ENCODE data around the gene ANKRD17. TPM values are rescaled to one million over a fixed set of nuclear protein-coding genes. Genes with fewer than 3 reads are reported as not detected.

The ANKRD17 gene
- polyA plus RNA-seq, 1 donor from 2014 or later = 30.4 TPM

DNA sequence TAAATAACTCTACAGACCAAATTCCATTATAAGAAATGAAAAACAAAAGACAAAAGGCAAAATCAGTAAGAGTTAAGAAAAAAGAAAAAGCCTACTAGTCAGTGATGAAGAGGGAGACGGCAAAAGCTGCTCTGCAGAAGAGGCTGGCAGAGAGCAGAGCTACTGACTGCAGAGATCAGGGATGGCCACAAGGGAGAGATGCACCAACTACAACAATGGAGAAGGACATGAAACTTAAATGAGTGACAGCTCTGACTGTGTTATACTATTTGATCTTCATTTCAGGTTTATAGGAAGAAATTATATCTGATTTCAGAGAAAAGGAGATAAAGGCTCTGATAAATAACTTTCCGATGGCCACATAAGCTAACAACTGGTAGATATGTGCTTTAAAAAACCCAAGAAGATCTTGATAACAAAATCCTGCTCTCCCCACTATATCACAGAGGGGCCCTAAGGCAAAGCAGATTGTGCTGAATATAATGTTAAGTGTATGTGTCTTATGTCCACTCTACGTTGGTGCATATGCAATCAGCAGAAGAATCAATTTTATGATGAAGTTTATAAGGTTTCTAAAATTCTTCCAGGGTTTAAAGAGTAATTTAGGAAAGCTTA lies 130.7 kb downstream of the ANKRD17 start:
- Histone ChIP-seq H2AFZ (ENCODE audit: low read depth, low read length) (no peak overlapping the region), H3K9me2 (ENCODE audit: insufficient read depth, low read length) (no peaks in the 10 kb centered on the region), H3K27me3 (ENCODE audit: insufficient read depth, low read depth, low read length) (no peaks in the 10 kb centered on the region), H3F3A (ENCODE audit: insufficient read depth, low read length, poor library complexity, severe bottlenecking) (no peaks in the 10 kb centered on the region), H3K27ac (ENCODE audit: low read length) (no peak overlapping the region), H3K9ac (ENCODE audit: low read length) (no peak overlapping the region), H3K4me3 (ENCODE audit: low read length) (no peak overlapping the region), H3K4me2 (ENCODE audit: low read length) (no peak overlapping the region), H4K20me1 (ENCODE audit: insufficient read depth) (no peaks in the 10 kb centered on the region), H3K36me3 (ENCODE audit: insufficient read depth, low read length) (peaks cover 21% of the 10 kb centered on the region), H3K9me3 (ENCODE audit: low read length) (no peaks in the 10 kb centered on the region), H3K79me2 (replicated peaks; ENCODE audit: insufficient read depth, low read length) (no peaks in the 10 kb centered on the region)
- TF ChIP-seq, protein P1, sequence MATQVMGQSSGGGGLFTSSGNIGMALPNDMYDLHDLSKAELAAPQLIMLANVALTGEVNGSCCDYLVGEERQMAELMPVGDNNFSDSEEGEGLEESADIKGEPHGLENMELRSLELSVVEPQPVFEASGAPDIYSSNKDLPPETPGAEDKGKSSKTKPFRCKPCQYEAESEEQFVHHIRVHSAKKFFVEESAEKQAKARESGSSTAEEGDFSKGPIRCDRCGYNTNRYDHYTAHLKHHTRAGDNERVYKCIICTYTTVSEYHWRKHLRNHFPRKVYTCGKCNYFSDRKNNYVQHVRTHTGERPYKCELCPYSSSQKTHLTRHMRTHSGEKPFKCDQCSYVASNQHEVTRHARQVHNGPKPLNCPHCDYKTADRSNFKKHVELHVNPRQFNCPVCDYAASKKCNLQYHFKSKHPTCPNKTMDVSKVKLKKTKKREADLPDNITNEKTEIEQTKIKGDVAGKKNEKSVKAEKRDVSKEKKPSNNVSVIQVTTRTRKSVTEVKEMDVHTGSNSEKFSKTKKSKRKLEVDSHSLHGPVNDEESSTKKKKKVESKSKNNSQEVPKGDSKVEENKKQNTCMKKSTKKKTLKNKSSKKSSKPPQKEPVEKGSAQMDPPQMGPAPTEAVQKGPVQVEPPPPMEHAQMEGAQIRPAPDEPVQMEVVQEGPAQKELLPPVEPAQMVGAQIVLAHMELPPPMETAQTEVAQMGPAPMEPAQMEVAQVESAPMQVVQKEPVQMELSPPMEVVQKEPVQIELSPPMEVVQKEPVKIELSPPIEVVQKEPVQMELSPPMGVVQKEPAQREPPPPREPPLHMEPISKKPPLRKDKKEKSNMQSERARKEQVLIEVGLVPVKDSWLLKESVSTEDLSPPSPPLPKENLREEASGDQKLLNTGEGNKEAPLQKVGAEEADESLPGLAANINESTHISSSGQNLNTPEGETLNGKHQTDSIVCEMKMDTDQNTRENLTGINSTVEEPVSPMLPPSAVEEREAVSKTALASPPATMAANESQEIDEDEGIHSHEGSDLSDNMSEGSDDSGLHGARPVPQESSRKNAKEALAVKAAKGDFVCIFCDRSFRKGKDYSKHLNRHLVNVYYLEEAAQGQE (IDR thresholded peaks at IDR 0.05; ENCODE audit: borderline replicate concordance) = no peak
- TF ChIP-seq SMC3 (conservative IDR thresholded peaks at IDR 0.05; ENCODE audit: poor library complexity) (peak; percentile 56), RAD21 (conservative IDR thresholded peaks at IDR 0.05) (peak; percentile 49), POLR2AphosphoS5 (IDR thresholded peaks at IDR 0.05) (no peak)
- TF ChIP-seq, protein P2, sequence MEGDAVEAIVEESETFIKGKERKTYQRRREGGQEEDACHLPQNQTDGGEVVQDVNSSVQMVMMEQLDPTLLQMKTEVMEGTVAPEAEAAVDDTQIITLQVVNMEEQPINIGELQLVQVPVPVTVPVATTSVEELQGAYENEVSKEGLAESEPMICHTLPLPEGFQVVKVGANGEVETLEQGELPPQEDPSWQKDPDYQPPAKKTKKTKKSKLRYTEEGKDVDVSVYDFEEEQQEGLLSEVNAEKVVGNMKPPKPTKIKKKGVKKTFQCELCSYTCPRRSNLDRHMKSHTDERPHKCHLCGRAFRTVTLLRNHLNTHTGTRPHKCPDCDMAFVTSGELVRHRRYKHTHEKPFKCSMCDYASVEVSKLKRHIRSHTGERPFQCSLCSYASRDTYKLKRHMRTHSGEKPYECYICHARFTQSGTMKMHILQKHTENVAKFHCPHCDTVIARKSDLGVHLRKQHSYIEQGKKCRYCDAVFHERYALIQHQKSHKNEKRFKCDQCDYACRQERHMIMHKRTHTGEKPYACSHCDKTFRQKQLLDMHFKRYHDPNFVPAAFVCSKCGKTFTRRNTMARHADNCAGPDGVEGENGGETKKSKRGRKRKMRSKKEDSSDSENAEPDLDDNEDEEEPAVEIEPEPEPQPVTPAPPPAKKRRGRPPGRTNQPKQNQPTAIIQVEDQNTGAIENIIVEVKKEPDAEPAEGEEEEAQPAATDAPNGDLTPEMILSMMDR (IDR thresholded peaks at IDR 0.05; ENCODE audit: poor library complexity, severe bottlenecking) = peak; percentile 56

DNA sequence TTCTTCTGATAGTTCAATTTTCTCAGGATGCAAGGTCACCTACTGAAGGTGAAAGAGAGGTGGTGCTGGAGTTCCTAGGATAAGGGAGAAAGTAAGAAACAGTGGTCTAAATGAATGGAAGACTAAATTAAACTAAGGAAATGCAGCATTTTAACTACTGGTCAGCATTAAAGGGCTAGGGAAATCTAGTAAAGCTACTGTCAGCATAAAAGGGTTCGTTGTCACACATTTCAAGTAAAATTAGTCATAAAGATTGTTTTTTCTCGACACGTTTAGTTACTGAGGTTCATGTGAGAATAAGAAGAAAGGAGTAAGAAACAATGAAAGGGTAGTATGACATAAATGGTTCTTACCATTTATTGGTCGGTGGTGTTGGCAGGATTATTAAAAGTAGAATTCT lies 149.1 kb downstream of the ANKRD17 start:
- no peaks in the 10 kb centered on the region for H3K9me2 ChIP-seq (ENCODE audit: insufficient read depth, low read length)
- no peaks in the 10 kb centered on the region for H4K20me1 ChIP-seq (ENCODE audit: insufficient read depth)
- no peak overlapping the region for H2AFZ ChIP-seq (ENCODE audit: low read depth, low read length)
- no peak overlapping the region for H3K27ac ChIP-seq (ENCODE audit: low read length)
- H3K4me3 ChIP-seq (ENCODE audit: low read length) = no peak overlapping the region
- no peaks in the 10 kb centered on the region for H3F3A ChIP-seq (ENCODE audit: insufficient read depth, low read length, poor library complexity, severe bottlenecking)
- no peak overlapping the region for H3K4me2 ChIP-seq (ENCODE audit: low read length)
- no peaks in the 10 kb centered on the region for H3K36me3 ChIP-seq (ENCODE audit: insufficient read depth, low read length)
- H3K9ac ChIP-seq (ENCODE audit: low read length) = no peak overlapping the region
- TF ChIP-seq SMC3 (conservative IDR thresholded peaks at IDR 0.05; ENCODE audit: poor library complexity) (no peak), POLR2AphosphoS5 (IDR thresholded peaks at IDR 0.05) (no peak), EZH2 (IDR thresholded peaks at IDR 0.05; ENCODE audit: borderline replicate concordance, insufficient read depth, low read length, poor library complexity, severe bottlenecking) (no peak), EP300 (conservative IDR thresholded peaks at IDR 0.05; ENCODE audit: poor library complexity, severe bottlenecking) (no peak), RAD21 (conservative IDR thresholded peaks at IDR 0.05) (no peak), MXI1 (conservative IDR thresholded peaks at IDR 0.05; ENCODE audit: poor library complexity, severe bottlenecking) (no peak), TAF1 (IDR thresholded peaks at IDR 0.05; ENCODE audit: low read depth) (no peak)
- TF ChIP-seq, protein P1 (IDR thresholded peaks at IDR 0.05; ENCODE audit: borderline replicate concordance) = no peak
- TF ChIP-seq, protein P2 (IDR thresholded peaks at IDR 0.05; ENCODE audit: poor library complexity, severe bottlenecking) = no peak
- no peaks in the 10 kb centered on the region for H3K27me3 ChIP-seq (ENCODE audit: insufficient read depth, low read depth, low read length)
- no peaks in the 10 kb centered on the region for H3K9me3 ChIP-seq (ENCODE audit: low read length)
- no peaks in the 10 kb centered on the region for H3K79me2 ChIP-seq (replicated peaks; ENCODE audit: insufficient read depth, low read length)
